LHCN-M2 (cell line): ENCODE results near the gene HCN2. TPM values are rescaled to one million over a fixed set of nuclear protein-coding genes. Genes with fewer than 3 reads are reported as not detected.
A peak's percentile ranks its signal among the peaks of the same experiment; 100 is the strongest.

Experiments
- DNase-seq: peaks from one replicate; pipeline ENCODE4 v3.0.0-alpha.2; 2012; ENCODE audit warnings: low read depth
- total RNA-seq: library from RNA; depleted of rRNA; stranded (reverse); fragments of >200 nt; gene quantifications from 2 replicates; pipeline ENCODE4 v1.2.3, GENCODE V29; 2014

The HCN2 gene
- total RNA-seq, 1 experiment from 2014 or later: 1.9 TPM

DNA sequence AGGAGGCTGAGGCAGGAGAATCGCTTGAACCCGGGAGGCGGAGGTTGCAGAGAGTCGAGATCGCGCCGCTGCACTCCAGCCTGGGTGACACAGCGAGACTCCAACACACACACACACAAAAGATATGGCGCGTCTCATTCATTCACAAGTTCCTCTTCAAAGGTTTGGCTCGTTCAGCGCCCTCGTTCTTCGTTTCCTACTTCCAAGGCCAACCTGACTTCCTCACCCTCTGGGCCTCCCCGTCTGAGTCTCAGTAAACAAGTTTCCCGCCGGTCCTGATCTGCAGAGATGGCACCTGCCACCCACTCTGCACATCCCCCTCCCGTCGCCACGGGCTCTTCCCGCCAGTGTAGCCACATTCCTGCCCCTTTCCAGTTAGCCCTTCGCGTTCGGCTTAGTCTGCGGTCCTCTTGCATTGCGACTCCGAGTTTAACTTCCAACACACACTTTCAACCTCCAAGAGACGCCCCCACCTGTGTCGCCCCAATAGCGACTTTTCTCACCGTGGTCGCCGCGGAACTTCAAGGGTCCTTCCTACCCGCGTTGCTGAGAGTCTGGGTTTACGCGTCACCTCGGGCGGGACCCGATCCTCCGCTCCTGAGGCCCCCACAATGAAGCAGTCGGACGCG is 18.6 kb upstream of the HCN2 start:
- no peak for DNase-seq

- DNase-seq: peak; percentile 29
Measured at GRCh38 chr19:571566-571974, 18.1 kb upstream of the HCN2 start.

DNA sequence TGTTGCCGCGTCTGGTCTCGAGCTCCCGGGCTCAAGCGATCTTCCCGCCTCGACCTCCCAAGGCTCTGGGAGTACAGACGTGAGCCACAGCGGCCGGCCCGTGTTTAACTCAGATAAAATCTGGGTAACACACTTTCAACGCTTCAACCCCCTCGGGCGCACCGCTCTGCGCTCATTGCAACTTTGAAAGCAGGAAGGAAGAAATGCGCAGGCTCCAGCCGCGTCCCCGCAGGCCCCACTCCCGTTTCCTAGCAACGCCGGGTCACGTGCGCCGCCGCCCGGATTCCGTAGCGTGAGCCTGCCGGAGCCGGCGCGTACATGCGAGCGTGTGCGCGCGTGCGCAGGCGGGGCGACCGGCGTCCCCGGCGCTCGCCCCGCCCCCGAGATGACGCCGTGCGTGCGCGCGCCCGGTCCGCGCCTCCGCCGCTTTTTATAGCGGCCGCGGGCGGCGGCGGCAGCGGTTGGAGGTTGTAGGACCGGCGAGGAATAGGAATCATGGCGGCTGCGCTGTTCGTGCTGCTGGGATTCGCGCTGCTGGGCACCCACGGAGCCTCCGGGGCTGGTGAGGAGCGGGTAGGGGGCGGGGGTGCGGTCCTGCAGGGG is 17.4 kb upstream of the HCN2 start, which contains the start of gene BSG:
TSS of gene BSG (plus strand) at position 457 of the 603 bp plus-strand sequence. CDS start at position 496, 39 bp downstream.
- DNase-seq: peak; percentile 96

GRCh38 chr19:572743-573518 is 16.8 kb upstream of the HCN2 start:
- peak; percentile 65 for DNase-seq

DNA sequence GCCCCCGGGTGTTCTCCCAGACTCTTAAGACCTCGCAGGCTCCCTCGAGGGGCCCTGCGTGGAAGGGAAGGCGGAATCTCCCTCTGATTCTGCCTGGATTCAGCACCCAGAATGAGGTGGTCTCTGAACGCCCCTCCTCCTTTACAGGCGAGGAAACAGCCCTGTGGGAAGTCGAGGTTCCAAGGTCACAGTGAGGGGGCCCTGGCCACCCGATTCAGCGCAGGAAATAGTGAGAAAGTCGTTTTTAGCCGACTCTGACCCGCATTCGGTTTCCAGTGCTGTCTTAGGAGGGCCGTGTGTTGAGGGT is 16.2 kb upstream of the HCN2 start:
- DNase-seq: no peak

- DNase-seq: peak; percentile 37
Measured at GRCh38 chr19:574658-575526, 14.8 kb upstream of the HCN2 start.

- DNase-seq: peak; percentile 57
Measured at GRCh38 chr19:575527-576506, 13.9 kb upstream of the HCN2 start.

- no peak for DNase-seq
Measured at GRCh38 chr19:576768-577438, 12.8 kb upstream of the HCN2 start.

GRCh38 chr19:577439-578392 is 12.0 kb upstream of the HCN2 start:
- DNase-seq: no peak

GRCh38 chr19:579111-579841 is 10.4 kb upstream of the HCN2 start:
- DNase-seq: no peak

GRCh38 chr19:579842-580155 is 9.9 kb upstream of the HCN2 start:
- DNase-seq: no peak

DNA sequence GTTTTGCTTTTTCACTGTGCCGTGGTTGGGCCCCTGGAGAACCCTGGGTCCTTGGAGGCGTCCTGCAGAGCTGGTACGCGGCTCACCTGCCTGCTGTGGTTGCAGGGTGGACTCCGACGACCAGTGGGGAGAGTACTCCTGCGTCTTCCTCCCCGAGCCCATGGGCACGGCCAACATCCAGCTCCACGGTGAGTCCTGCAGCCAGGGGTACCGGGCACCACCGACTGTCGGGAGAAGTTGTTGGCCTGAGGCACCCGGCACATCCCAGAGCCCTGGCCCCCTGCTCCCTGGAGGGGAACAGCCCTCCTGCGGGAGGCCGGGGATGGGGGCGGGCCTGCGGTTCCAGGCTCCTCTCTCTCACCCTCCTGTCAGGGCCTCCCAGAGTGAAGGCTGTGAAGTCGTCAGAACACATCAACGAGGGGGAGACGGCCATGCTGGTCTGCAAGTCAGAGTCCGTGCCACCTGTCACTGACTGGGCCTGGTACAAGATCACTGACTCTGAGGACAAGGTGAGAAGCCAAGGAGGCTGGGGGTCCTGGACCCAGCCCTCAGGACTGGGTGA is 9.3 kb upstream of the HCN2 start:
- DNase-seq: no peak

- DNase-seq: no peak
Measured at GRCh38 chr19:581399-582111, 8.1 kb upstream of the HCN2 start.

DNA sequence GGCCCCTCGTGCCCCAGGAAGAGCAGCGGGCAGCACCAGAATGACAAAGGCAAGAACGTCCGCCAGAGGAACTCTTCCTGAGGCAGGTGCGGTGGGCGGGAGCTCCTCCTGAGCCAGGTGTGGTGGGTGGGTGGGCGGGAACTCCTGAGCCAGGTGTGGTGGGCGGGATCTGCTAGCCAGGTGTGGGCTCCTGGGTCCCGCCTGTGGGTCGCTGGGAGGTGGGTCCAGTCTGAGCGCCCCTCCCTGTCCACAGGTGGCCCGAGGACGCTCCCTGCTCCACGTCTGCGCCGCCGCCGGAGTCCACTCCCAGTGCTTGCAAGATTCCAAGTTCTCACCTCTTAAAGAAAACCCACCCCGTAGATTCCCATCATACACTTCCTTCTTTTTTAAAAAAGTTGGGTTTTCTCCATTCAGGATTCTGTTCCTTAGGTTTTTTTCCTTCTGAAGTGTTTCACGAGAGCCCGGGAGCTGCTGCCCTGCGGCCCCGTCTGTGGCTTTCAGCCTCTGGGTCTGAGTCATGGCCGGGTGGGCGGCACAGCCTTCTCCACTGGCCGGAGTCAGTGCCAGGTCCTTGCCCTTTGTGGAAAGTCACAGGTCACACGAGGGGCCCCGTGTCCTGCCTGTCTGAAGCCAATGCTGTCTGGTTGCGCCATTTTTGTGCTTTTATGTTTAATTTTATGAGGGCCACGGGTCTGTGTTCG is 7.0 kb upstream of the HCN2 start:
- peak; percentile 54 for DNase-seq

- DNase-seq: no peak
Measured at GRCh38 chr19:583198-583967, 6.3 kb upstream of the HCN2 start.

DNA sequence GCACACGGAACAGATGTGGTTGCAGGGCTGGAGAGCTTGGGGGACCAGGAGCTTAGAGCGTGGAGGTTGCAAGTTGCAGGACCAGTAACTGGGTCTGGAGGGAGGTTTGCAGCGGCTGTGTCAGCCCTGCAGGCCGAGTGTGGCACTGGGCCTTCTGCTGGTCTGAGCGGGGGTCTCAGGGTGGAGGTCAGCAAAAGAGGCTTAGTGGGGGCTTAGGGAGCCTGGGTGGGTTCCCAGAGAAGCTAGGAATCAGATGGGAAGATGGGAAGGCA is 5.8 kb upstream of the HCN2 start:
- no peak for DNase-seq
